Mesenchymal stem cell (in vitro differentiated cells and primary cell): ENCODE data around the gene CLOCK.

Experiments
- DNase-seq: peaks from one replicate; pipeline ENCODE4 v3.0.0-alpha.2; 2013
- H2AFZ ChIP-seq: one replicate; pipeline ENCODE4 v1.6.1; 2013; ENCODE audit warnings: low read depth, mild to moderate bottlenecking, control low read depth, inconsistent platforms, low read length, moderate library complexity
- H2AK5ac ChIP-seq: 2 replicates; pipeline ENCODE4 v1.6.1; 2013; ENCODE audit warnings: low read length, moderate library complexity, mild to moderate bottlenecking, inconsistent platforms; ENCODE audit not compliant: severe bottlenecking
- H2BK120ac ChIP-seq: one replicate; pipeline ENCODE4 v1.6.1; 2013; ENCODE audit warnings: low read depth, mild to moderate bottlenecking, inconsistent platforms, low read length, moderate library complexity
- H2BK12ac ChIP-seq, 2 experiments: one replicate each; pipeline ENCODE4 v1.6.1; 2013; ENCODE audit warnings: inconsistent platforms in 2 of 2, low read length in 2 of 2, mild to moderate bottlenecking in 2 of 2, moderate library complexity in 2 of 2, control low read depth in 1 of 2
- H2BK15ac ChIP-seq: one replicate; pipeline ENCODE4 v1.6.1; 2013; ENCODE audit warnings: mild to moderate bottlenecking, low read depth, inconsistent platforms; ENCODE audit not compliant: poor library complexity, severe bottlenecking
- H2BK5ac ChIP-seq: 2 replicates; pipeline ENCODE4 v1.6.1; 2013; ENCODE audit warnings: low read depth, mild to moderate bottlenecking, low read length, control low read depth, inconsistent platforms; ENCODE audit not compliant: poor library complexity, severe bottlenecking
- H3K14ac ChIP-seq, 2 experiments: one replicate each; pipeline ENCODE4 v1.6.1; 2013; ENCODE audit warnings: inconsistent platforms in 2 of 2, low read length in 2 of 2, control low read depth in 1 of 2, mild to moderate bottlenecking in 1 of 2, moderate library complexity in 1 of 2
- H3K18ac ChIP-seq, 2 experiments: one replicate each; pipeline ENCODE4 v1.6.1; 2013; ENCODE audit warnings: inconsistent platforms in 2 of 2, low read length in 2 of 2, control low read depth in 1 of 2, low read depth in 1 of 2, mild to moderate bottlenecking in 1 of 2
- H3K23ac ChIP-seq, 2 experiments: one replicate each; pipeline ENCODE4 v1.6.1; 2013; ENCODE audit warnings: inconsistent platforms in 2 of 2, low read length in 2 of 2, mild to moderate bottlenecking in 2 of 2, moderate library complexity in 2 of 2, control low read depth in 1 of 2
- H3K27ac ChIP-seq: 2 replicates; pipeline ENCODE4 v1.5.1; 2013; ENCODE audit warnings: mild to moderate bottlenecking, moderate library complexity, low read length, control low read depth, inconsistent platforms; ENCODE audit not compliant: poor library complexity, severe bottlenecking
- H3K27me3 ChIP-seq, 2 experiments: 2 replicates each; pipeline versions ENCODE4 v1.6.1 to v1.7.0; 2013; ENCODE audit warnings: low read length in 2 of 2, mild to moderate bottlenecking in 2 of 2, moderate library complexity in 2 of 2, control low read depth in 1 of 2, inconsistent platforms in 1 of 2; ENCODE audit not compliant: control insufficient read depth in 1 of 2, insufficient read depth in 1 of 2
- H3K36me3 ChIP-seq, 2 experiments: 2 replicates each; pipeline versions ENCODE4 v1.6.1 to v1.7.0; 2013; ENCODE audit warnings: low read length in 2 of 2, control low read depth in 1 of 2, inconsistent platforms in 1 of 2, low read depth in 1 of 2, mild to moderate bottlenecking in 1 of 2; ENCODE audit not compliant: insufficient read depth in 2 of 2, control insufficient read depth in 1 of 2
- H3K4ac ChIP-seq, 2 experiments: one replicate each; pipeline ENCODE4 v1.6.1; 2013; ENCODE audit warnings: inconsistent platforms in 2 of 2, low read length in 2 of 2, mild to moderate bottlenecking in 2 of 2, moderate library complexity in 2 of 2, control low read depth in 1 of 2, low read depth in 1 of 2
- H3K4me1 ChIP-seq: 2 replicates; pipeline ENCODE4 v1.6.1; 2013; ENCODE audit warnings: low read depth, low read length, control low read depth; ENCODE audit not compliant: control insufficient read depth, insufficient read depth
- H3K4me2 ChIP-seq: 2 replicates; pipeline ENCODE4 v1.6.1; 2013; ENCODE audit warnings: low read length, mild to moderate bottlenecking, inconsistent platforms; ENCODE audit not compliant: poor library complexity, severe bottlenecking
- H3K4me3 ChIP-seq, 2 experiments: 2 replicates each; pipeline versions ENCODE4 v1.5.1 to v1.7.0; 2013; ENCODE audit warnings: low read length in 2 of 2, mild to moderate bottlenecking in 2 of 2, control low read depth in 1 of 2, low read depth in 1 of 2; ENCODE audit not compliant: insufficient read depth in 1 of 2
- H3K79me1 ChIP-seq: replicated peaks from 2 replicates; pipeline ENCODE4 v1.6.1; 2013; ENCODE audit warnings: mild to moderate bottlenecking, control low read depth, low read length, inconsistent platforms; ENCODE audit not compliant: poor library complexity, severe bottlenecking
- H3K9ac ChIP-seq: 2 replicates; pipeline ENCODE4 v1.7.0; 2013; ENCODE audit warnings: mild to moderate bottlenecking, low read length, moderate library complexity
- H3K9me3 ChIP-seq: 2 replicates; pipeline ENCODE4 v1.7.0; 2013; ENCODE audit warnings: mild to moderate bottlenecking, low read length; ENCODE audit not compliant: control insufficient read depth
- H4K8ac ChIP-seq: one replicate; pipeline ENCODE4 v1.6.1; 2013; ENCODE audit warnings: inconsistent platforms, mild to moderate bottlenecking, low read length, moderate library complexity
- H4K91ac ChIP-seq: one replicate; pipeline ENCODE4 v1.6.1; 2013; ENCODE audit warnings: mild to moderate bottlenecking, low read length, inconsistent platforms
- WGBS: methylation state at CpG from one replicate; pipeline ENCODE4 v1.1.7; 2013; ENCODE audit warnings: mixed read lengths; 5-methylcytosine and 5-hydroxymethylcytosine counted together

The CLOCK gene

DNA sequence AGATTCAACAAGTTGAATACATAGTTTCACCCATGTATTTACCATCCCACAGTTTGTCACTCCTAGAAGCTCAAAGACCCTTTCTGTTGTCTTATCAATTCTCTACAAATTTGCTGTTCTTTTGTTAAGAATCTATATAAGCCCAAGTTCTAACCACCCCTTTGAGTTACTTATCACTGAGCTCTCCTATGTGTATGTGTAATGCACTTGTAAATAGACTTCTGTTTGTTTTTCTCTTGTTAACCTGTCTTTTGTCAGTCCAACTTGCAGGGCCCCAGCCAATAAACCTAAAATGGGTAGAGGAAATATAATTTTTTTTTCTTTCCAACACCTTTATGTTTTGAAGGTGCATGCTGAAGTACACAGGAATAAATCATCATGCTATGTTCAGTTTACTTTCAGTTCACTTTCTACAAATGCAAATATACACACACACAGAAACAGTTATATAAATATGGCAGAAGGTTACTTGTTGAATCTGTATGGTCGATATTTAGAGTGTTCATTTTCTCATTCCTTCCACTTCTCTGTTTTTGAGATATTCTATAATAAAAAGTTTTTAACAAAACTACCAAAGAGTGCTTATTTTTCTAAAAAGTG lies 22.3 kb upstream of the CLOCK start:
- peaks cover 10% of the 10 kb centered on the region for H3K9me3 ChIP-seq
- H4K8ac ChIP-seq = no peak overlapping the region
- no peak overlapping the region for H3K4ac ChIP-seq
- H3K23ac ChIP-seq = no peak overlapping the region
- H2BK120ac ChIP-seq = no peak overlapping the region
- no peak overlapping the region for H3K18ac ChIP-seq
- H2AFZ ChIP-seq = no peak overlapping the region
- H2BK15ac ChIP-seq = no peak overlapping the region
- H3K4me1 ChIP-seq = no peaks in the 10 kb centered on the region
- no peaks in the 10 kb centered on the region for H3K36me3 ChIP-seq
- no peak overlapping the region for H3K9ac ChIP-seq
- H3K4me2 ChIP-seq = no peak overlapping the region
- no peaks in the 10 kb centered on the region for H3K27me3 ChIP-seq
- no peak overlapping the region for H2BK5ac ChIP-seq
- no peak overlapping the region for H2AK5ac ChIP-seq
- H4K91ac ChIP-seq = no peak overlapping the region
- no peak for DNase-seq
- no peak overlapping the region for H3K4me3 ChIP-seq
- H2BK12ac ChIP-seq = no peak overlapping the region
- H3K14ac ChIP-seq = no peak overlapping the region
- H3K79me1 ChIP-seq = no peaks in the 10 kb centered on the region
- no CpG with 5 or more reads among the region's 1 CpG for WGBS
- H3K27ac ChIP-seq = no peak overlapping the region

DNA sequence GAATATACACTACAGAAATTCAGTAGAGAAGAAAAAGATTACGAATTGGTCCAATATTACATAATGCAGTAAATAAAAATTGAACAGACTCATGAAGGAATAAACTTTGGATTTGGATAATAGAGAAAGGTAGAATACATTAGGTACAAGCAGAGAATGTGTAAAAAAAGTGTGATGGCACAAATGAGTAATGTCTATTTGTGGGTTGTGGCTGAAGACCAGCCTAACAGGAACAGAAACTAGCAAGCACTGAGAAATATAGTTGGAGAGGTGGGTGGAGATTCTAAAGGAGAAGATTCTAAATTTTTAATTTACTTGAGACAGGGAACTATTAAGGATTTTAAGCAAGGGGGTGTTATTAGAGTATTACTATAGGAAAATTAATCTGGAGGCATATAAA lies 15.2 kb upstream of the CLOCK start:
- H3K14ac ChIP-seq = no peak overlapping the region
- H3K4me2 ChIP-seq = no peak overlapping the region

DNA sequence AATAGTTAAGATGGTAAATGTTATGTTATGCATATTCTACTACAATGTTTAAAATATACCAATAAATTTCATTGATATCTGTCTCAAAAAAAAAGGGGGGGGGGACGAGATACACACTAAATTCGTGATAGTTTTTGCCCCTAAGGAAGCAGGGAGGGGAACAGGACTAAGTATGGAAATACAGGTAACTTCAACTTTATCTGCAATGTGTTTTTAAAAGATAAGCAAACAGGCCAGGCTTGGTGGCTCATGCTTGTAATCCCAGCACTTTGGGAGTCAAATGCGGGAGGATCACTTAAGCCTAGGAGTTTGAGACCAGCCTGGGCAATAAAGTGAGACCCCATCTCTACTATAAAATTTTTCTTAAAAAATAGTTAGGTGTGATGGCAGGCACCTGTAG lies 13.4 kb upstream of the CLOCK start:
- Histone ChIP-seq H3K23ac (no peak overlapping the region), H3K4me1 (no peaks in the 10 kb centered on the region), H2AK5ac (no peak overlapping the region), H3K4ac (no peak overlapping the region), H3K27me3 (no peaks in the 10 kb centered on the region), H2BK5ac (no peak overlapping the region), H4K8ac (no peak overlapping the region), H3K27ac (no peak overlapping the region), H3K79me1 (no peaks in the 10 kb centered on the region), H3K4me2 (no peak overlapping the region), H3K14ac (no peak overlapping the region), H3K4me3 (no peak overlapping the region), H2BK12ac (no peak overlapping the region), H2BK15ac (no peak overlapping the region), H3K9ac (no peak overlapping the region), H2AFZ (no peak overlapping the region), H2BK120ac (no peak overlapping the region), H3K9me3 (no peaks in the 10 kb centered on the region), H3K18ac (no peak overlapping the region), H4K91ac (no peak overlapping the region), H3K36me3 (no peaks in the 10 kb centered on the region)
- WGBS = 84% methylated on average over 2 of the region's 3 CpGs
- no peak for DNase-seq

More for the DNA sequence above, 15.2 kb upstream of the CLOCK start:
- Histone ChIP-seq H3K36me3 (no peaks in the 10 kb centered on the region), H2BK15ac (no peak overlapping the region), H3K4me3 (no peak overlapping the region), H3K4ac (no peak overlapping the region), H3K23ac (no peak overlapping the region), H3K18ac (no peak overlapping the region), H3K27me3 (no peaks in the 10 kb centered on the region), H2AK5ac (no peak overlapping the region), H2BK5ac (no peak overlapping the region), H3K4me1 (no peaks in the 10 kb centered on the region), H3K9me3 (no peaks in the 10 kb centered on the region), H4K8ac (no peak overlapping the region), H4K91ac (no peak overlapping the region), H3K9ac (no peak overlapping the region), H2BK12ac (no peak overlapping the region), H3K27ac (no peak overlapping the region), H3K79me1 (no peaks in the 10 kb centered on the region), H2BK120ac (no peak overlapping the region), H2AFZ (no peak overlapping the region)
- DNase-seq = no peak
- no CpG with 5 or more reads among the region's 1 CpG for WGBS

DNA sequence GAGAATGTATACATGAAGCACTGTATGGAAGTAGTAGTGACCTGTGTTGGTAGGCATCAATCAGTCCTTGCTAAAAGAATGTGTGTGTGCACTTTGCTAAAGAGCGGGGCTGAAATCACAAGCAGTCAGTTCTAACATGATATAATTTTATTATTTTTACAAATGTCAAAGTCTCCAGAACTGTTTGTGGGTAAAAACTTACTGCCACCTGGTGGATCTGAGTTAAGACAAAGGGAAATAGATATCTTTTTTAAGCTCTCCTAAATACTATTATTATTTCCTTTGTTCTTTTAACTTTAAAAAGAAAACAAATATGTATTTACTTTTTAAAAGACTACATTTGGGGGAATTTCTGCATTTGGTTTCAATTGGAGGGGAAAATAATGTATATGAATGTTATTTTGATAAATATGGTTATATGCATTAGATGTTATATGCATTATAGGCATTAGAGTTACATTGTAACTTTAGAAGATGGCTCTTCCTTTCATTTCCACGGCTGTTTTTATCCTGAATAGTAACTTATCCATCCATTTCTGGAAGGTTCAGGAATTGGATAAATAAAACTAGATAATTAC lies 7.8 kb upstream of the CLOCK start:
- no peaks in the 10 kb centered on the region for H3K27me3 ChIP-seq
- no CpG with 5 or more reads among the region's 2 CpGs for WGBS
- no peak overlapping the region for H4K8ac ChIP-seq
- no peak overlapping the region for H2AK5ac ChIP-seq
- no peak overlapping the region for H4K91ac ChIP-seq
- no peak overlapping the region for H3K14ac ChIP-seq
- peak; percentile 44 for DNase-seq
- H3K27ac ChIP-seq = no peak overlapping the region
- H3K9ac ChIP-seq = peak overlapping the region; percentile 84
- no peak overlapping the region for H2BK15ac ChIP-seq
- H3K18ac ChIP-seq = no peak overlapping the region
- no peak overlapping the region for H2BK12ac ChIP-seq
- no peaks in the 10 kb centered on the region for H3K4me1 ChIP-seq
- no peak overlapping the region for H3K4ac ChIP-seq
- H3K9me3 ChIP-seq = no peaks in the 10 kb centered on the region
- H3K4me2 ChIP-seq = no peak overlapping the region
- H3K23ac ChIP-seq = no peak overlapping the region
- H2BK5ac ChIP-seq = no peak overlapping the region
- H3K79me1 ChIP-seq = no peaks in the 10 kb centered on the region
- H3K36me3 ChIP-seq = no peaks in the 10 kb centered on the region
- H2BK120ac ChIP-seq = no peak overlapping the region
- H3K4me3 ChIP-seq = peak overlapping the region in 1 of 2 experiments; percentile 81
- no peak overlapping the region for H2AFZ ChIP-seq
